Activated CD8-positive, alpha-beta memory T cell treated with anti-CD3 and anti-CD28 coated beads, Interleukin-2, amount 10 ng/mL, durations not matched to agents 7 days and 5 days (primary cell): ENCODE measurements around the gene SMARCC2. TPM values are rescaled to one million over a fixed set of nuclear protein-coding genes. Genes with fewer than 3 reads are reported as not detected.
"Not testable (repeated sequence)": the region's sequence is repeated elsewhere in the genome, so short reads cannot be mapped to it uniquely, and the experiment has no call there.

Experiments used
- ATAC-seq: fragments of 150-1000 bp; cut with Tn5 transposase; one replicate; pipeline ENCODE4 v1.10.0; 2021; ENCODE audit warnings: moderate library complexity
- CTCF ChIA-PET: fragments of 350-600 bp; sonication (Branson Sonifier 250); formaldehyde crosslinking; loops from one replicate; lab custom pipeline; 2021; ENCODE audit warnings: antibody characterized with exemption; lab: Charles Lee
- DNase-seq: peaks from one replicate; pipeline ENCODE4 v3.0.0-alpha.2; 2020
- H3K27ac Mint-ChIP-seq: one replicate; pipeline ENCODE4 v1.8.0; 2021; ENCODE audit warnings: mild to moderate bottlenecking, mixed read lengths
- H3K27me3 Mint-ChIP-seq: one replicate; pipeline ENCODE4 v1.8.0; 2021; ENCODE audit warnings: mixed read lengths
- H3K36me3 Mint-ChIP-seq: one replicate; pipeline ENCODE4 v1.8.0; 2021; ENCODE audit warnings: mild to moderate bottlenecking, mixed read lengths
- H3K4me1 Mint-ChIP-seq: one replicate; pipeline ENCODE4 v1.8.0; 2021; ENCODE audit warnings: mixed read lengths
- H3K4me3 Mint-ChIP-seq: one replicate; pipeline ENCODE4 v1.8.0; 2021; ENCODE audit warnings: mild to moderate bottlenecking, moderate library complexity, mixed read lengths
- H3K9me3 Mint-ChIP-seq: one replicate; pipeline ENCODE4 v1.8.0; 2022; ENCODE audit warnings: low read depth, mixed read lengths
- total RNA-seq, 2 experiments: library from RNA; stranded (reverse); gene quantifications; one replicate each; pipeline ENCODE4 v1.2.3, GENCODE V29; 2021

Gene SMARCC2
- total RNA-seq, 2 experiments from 2014 or later: 147 to 150 TPM

DNA sequence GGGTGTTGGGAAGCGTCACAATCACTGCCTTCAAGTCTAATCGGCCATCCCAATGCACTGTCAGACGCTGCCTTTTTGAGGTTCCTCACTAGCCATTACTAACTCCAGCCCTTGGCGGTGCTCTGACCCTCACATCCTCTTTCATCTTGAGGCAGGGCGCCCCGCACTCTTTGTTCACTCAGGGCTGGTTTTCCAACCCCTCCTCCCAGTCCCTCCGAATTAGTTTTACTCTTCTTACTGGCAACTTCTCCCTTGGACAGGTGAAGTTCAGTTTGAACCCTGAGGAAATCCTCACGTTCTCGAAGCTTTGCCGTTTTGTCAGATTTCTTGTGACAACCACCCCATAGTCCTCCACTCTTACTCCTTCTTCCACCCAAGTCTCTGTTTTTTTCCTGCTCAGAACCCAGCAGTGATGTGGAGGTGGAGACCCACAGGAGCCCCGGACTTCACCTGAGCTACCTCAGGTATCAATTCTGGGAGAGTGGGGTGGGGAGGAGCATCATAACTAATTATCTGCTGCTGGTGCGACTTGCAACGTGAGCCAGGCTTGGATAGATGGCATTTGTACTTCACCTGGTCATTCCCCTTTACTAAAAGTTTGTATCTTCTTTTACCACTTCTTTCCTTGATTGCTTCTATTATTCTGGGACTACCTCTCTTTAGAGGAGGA is 70.5 kb downstream of the SMARCC2 start:
- no peaks in the 10 kb centered on the region for H3K9me3 Mint-ChIP-seq
- H3K4me3 Mint-ChIP-seq: peak overlapping the region; percentile 98
- peaks cover 18% of the 10 kb centered on the region for H3K36me3 Mint-ChIP-seq
- no peaks in the 10 kb centered on the region for H3K27me3 Mint-ChIP-seq
- DNase-seq (no peak), ATAC-seq (no peak)
- CTCF ChIA-PET: interaction anchor here (0.7 to 5.5 kb wide), 40 partner anchors 9 to 518 kb away, joined by 3 to 154 read pairs (median 4); partner anchors contain the start of genes ANKRD52, DNAJC14, ERBB3 and ESYT1
- peaks cover 35% of the 10 kb centered on the region for H3K4me1 Mint-ChIP-seq
- peak overlapping the region; percentile 98 for H3K27ac Mint-ChIP-seq

- H3K9me3 Mint-ChIP-seq: no peaks in the 10 kb centered on the region
- H3K27me3 Mint-ChIP-seq: no peaks in the 10 kb centered on the region
- DNase-seq (peak; percentile 100), ATAC-seq (peak; percentile 79)
- H3K36me3 Mint-ChIP-seq: peaks cover 26% of the 10 kb centered on the region
- H3K4me3 Mint-ChIP-seq: peak within 1 kb of the TSS; percentile 98
- CTCF ChIA-PET: interaction anchor here (0.6 to 5.5 kb wide), 40 partner anchors 10 to 519 kb away, joined by 3 to 154 read pairs (median 4); partner anchors contain the start of genes ANKRD52, DNAJC14, ERBB3 and ESYT1
- peaks cover 33% of the 10 kb centered on the region for H3K4me1 Mint-ChIP-seq
- H3K27ac Mint-ChIP-seq: peak within 1 kb of the TSS; percentile 98
Observed at GRCh38 chr12:56117778-56118687, 71.2 kb downstream of the SMARCC2 start, which contains the start of gene ZC3H10. Gene ZC3H10 (plus strand): TSS chr12:56118266. CDS start chr12:56120563, 2,297 bp downstream.

DNA sequence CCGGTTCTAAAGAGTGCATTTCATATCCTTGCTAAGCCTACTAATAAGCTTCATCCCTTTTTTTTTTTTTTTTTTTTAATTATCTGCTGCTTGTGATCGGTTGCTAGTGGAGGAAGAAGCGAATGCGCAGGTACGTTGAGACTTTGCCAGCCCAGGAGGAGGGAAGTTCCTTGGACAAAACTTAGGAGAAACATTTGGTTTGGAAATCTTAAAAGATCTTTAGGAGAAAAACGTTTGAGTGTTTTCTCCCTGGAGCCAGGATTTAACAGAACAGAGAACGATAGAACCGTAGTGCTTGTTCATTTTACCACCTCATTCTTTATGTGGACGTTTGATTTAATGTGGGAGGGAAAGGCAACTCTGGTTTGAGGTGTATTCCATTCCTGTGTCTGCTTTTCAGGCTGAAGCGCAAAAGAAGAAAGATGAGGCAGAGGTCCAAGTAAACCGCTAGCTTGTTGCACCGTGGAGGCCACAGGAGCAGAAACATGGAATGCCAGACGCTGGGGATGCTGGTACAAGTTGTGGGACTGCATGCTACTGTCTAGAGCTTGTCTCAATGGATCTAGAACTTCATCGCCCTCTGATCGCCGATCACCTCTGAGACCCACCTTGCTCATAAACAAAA is 72.1 kb downstream of the SMARCC2 start:
- peaks cover 34% of the 10 kb centered on the region for H3K36me3 Mint-ChIP-seq

DNA sequence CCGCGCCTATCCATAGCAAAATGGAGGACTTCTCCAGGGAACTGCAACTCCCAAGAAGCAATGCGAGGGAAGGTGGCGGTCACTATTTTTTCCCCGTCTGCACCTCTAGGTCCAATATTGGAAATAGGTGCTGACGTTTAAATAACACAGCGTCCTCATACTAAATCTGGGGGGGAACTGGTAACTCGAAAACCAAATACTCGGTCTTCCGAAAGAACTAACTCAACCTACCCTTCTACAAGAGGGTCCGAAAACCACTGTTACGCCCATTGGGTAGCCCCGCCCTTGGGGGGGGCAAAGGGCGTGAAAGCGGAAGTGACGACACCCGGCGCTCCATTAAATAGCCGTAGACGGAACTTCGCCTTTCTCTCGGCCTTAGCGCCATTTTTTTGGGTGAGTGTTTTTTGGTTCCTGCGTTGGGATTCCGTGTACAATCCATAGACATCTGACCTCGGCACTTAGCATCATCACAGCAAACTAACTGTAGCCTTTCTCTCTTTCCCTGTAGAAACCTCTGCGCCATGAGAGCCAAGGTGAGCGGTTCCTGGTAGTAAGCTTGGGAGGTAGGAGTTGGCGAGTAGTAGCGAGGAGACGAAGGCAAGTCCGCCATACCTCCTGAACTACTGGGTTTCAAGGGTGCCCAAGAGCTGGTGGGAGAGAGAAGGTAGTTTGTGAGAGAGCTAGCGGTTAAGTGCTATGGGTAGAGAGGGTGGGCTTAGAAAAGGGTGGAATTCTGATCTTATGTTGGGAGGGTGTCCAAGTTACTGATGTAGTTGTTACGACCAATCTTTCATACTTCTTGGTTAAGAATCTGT is 72.8 kb downstream of the SMARCC2 start, which contains the start of gene RPL41:
RPL41 (plus strand) TSS at position 367 of the 815 bp plus-strand sequence.
- Mint-ChIP-seq H3K9me3 (no peaks in the 10 kb centered on the region), H3K4me1 (peaks cover 33% of the 10 kb centered on the region), H3K36me3 (peaks cover 39% of the 10 kb centered on the region), H3K4me3 (peak within 1 kb of the TSS; percentile 98), H3K27ac (peak within 1 kb of the TSS; percentile 98), H3K27me3 (no peaks in the 10 kb centered on the region)
- peak; percentile 96 for DNase-seq
- CTCF ChIA-PET: interaction anchor here (0.6 to 5.5 kb wide), 14 partner anchors 8 to 217 kb away, joined by 3 to 154 read pairs (median 12); partner anchors contain the start of genes ERBB3, ESYT1, MYL6 and MYL6B
- ATAC-seq: peak; percentile 41

More for the DNA sequence above, 72.1 kb downstream of the SMARCC2 start:
- DNase-seq, H3K9me3 Mint-ChIP-seq, H3K27me3 Mint-ChIP-seq, ATAC-seq: not testable (repeated sequence)
- peaks cover 33% of the 10 kb centered on the region for H3K4me1 Mint-ChIP-seq
- CTCF ChIA-PET: interaction anchor here (0.6 to 5.5 kb wide), 14 partner anchors 10 to 347 kb away, joined by 3 to 154 read pairs (median 14); partner anchors contain the start of genes ERBB3, ESYT1, MYL6 and MYL6B
- peak overlapping the region; percentile 98 for H3K27ac Mint-ChIP-seq
- H3K4me3 Mint-ChIP-seq: peak overlapping the region; percentile 98

DNA sequence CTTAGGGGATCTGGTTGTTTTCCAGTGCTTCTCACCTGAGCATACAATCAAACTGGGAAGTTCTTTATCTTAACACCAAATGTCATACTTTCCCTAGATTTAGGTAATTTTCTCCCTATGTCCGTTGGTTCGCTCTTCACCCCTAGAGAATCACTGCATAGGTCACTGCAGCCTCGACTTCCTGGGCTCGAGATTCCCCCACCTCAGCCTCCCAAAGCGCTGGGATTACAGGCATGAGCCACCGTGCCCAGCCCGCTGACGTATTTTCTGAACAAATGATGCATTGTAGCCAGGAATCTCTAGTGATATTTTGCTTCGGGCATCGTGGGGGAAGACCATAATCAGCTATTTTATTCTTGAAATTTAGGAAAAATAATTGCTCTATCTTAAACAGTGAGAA is 74.0 kb downstream of the SMARCC2 start:
- CTCF ChIA-PET: interaction anchor here (0.8 to 1.8 kb wide), 7 partner anchors 8 to 75 kb away, joined by 3 to 9 read pairs (median 4); partner anchors contain the start of gene PA2G4
- H3K4me3 Mint-ChIP-seq: peak overlapping the region; percentile 98
- H3K27ac Mint-ChIP-seq: peak overlapping the region; percentile 98
- H3K9me3 Mint-ChIP-seq: no peaks in the 10 kb centered on the region
- ATAC-seq (no peak), DNase-seq (no peak)
- peaks cover 33% of the 10 kb centered on the region for H3K4me1 Mint-ChIP-seq
- H3K27me3 Mint-ChIP-seq: no peaks in the 10 kb centered on the region
- H3K36me3 Mint-ChIP-seq: peaks cover 51% of the 10 kb centered on the region

DNA sequence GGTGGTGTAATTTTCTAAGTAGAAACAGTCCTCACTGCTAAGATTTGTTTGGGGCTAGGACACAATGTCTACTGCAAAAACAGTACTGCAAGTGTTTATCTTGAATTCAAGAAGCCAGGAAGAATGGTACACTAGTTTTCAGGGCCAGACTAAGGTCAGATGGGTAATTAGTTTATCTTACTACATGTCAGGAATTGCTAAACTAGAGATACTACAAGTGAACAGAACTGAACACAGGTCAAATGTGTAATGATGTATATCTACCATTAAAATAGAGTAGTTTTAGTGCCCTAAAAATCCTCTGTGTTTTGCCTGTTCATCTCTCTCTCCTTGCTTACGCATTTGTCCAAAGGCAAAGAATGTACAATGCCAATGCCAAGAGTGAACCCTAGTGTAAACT is 75.2 kb downstream of the SMARCC2 start:
- H3K4me3 Mint-ChIP-seq: no peak overlapping the region
- CTCF ChIA-PET: no interaction called here
- no peak for ATAC-seq
- peaks cover 22% of the 10 kb centered on the region for H3K4me1 Mint-ChIP-seq
- H3K27ac Mint-ChIP-seq: peak overlapping the region; percentile 48
- no peak for DNase-seq
- no peaks in the 10 kb centered on the region for H3K9me3 Mint-ChIP-seq
- H3K36me3 Mint-ChIP-seq: peaks cover 58% of the 10 kb centered on the region
- H3K27me3 Mint-ChIP-seq: no peaks in the 10 kb centered on the region

Other genes starting within 250 kb of the SMARCC2 start
- gene PMEL, start 223.4 kb downstream of the SMARCC2 start, total RNA-seq: under 1 TPM; 0.23 to 0.37 TPM
- gene CDK2, start 222.7 kb downstream of the SMARCC2 start, total RNA-seq: 100 to 1,000 TPM; 146 to 158 TPM
- 10 to 100 TPM; 46.4 to 55.6 TPM for gene RAB5B, start 215.4 kb downstream of the SMARCC2 start, total RNA-seq
- gene SUOX, start 192.2 kb downstream of the SMARCC2 start, total RNA-seq: 10 to 100 TPM in 1 of 2 experiments, 1 to 10 TPM in 1; 2.5 to 14.6 TPM
- 10 to 100 TPM; 15.8 to 44.9 TPM for gene IKZF4, start 168.4 kb downstream of the SMARCC2 start, total RNA-seq
- 10 to 100 TPM; 27.9 to 42.2 TPM for gene RPS26, start 147.6 kb downstream of the SMARCC2 start, total RNA-seq
- 1 to 10 TPM in 1 of 2 experiments, under 1 TPM in 1; 0.94 to 1.8 TPM for gene ERBB3, start 109.3 kb downstream of the SMARCC2 start, total RNA-seq
- 100 to 1,000 TPM; 293 to 364 TPM for gene PA2G4, start 84.9 kb downstream of the SMARCC2 start, total RNA-seq
- gene RPL41, start 72.8 kb downstream of the SMARCC2 start, total RNA-seq: 1,000 to 10,000 TPM; 3,748 to 4,271 TPM
- gene ZC3H10, start 71.2 kb downstream of the SMARCC2 start, total RNA-seq: 10 to 100 TPM; 10.3 to 11.7 TPM
- 100 to 1,000 TPM; 225 to 241 TPM for gene ESYT1, start 61.2 kb downstream of the SMARCC2 start, total RNA-seq
- gene MYL6B, start 36.9 kb downstream of the SMARCC2 start, total RNA-seq: 10 to 100 TPM; 67.6 to 85.2 TPM
- 1,000 to 10,000 TPM; 1,307 to 1,412 TPM for gene MYL6, start 31.1 kb downstream of the SMARCC2 start, total RNA-seq
- gene RNF41, start 32.4 kb upstream of the SMARCC2 start, total RNA-seq: 10 to 100 TPM; 28.2 to 34.2 TPM
- gene NABP2, start 34.9 kb upstream of the SMARCC2 start, total RNA-seq: 10 to 100 TPM; 62.8 to 80.6 TPM
- gene SLC39A5, start 40.6 kb upstream of the SMARCC2 start, total RNA-seq: under 1 TPM; 0.87 to 0.96 TPM
- gene ANKRD52, start 68.9 kb upstream of the SMARCC2 start, total RNA-seq: 10 to 100 TPM; 66.9 to 68.3 TPM
- 10 to 100 TPM; 16.0 to 17.4 TPM for gene COQ10A, start 77.5 kb upstream of the SMARCC2 start, total RNA-seq
- gene CS, start 110.8 kb upstream of the SMARCC2 start, total RNA-seq: 100 to 1,000 TPM; 174 to 242 TPM
- 100 to 1,000 TPM; 110 to 161 TPM for gene CNPY2, start 126.5 kb upstream of the SMARCC2 start, total RNA-seq
- gene PAN2, start 144.5 kb upstream of the SMARCC2 start, total RNA-seq: 10 to 100 TPM; 48.7 to 72.5 TPM
- gene IL23A, start 149.4 kb upstream of the SMARCC2 start, total RNA-seq: 10 to 100 TPM in 1 of 2 experiments, 1 to 10 TPM in 1; 2.9 to 12.4 TPM
- gene STAT2, start 170.6 kb upstream of the SMARCC2 start, total RNA-seq: 100 to 1,000 TPM; 178 to 308 TPM
- gene APOF, start 173.4 kb upstream of the SMARCC2 start, total RNA-seq: not detected